C4-2B (cell line): ENCODE measurements around the gene JTB.
A peak's percentile ranks its signal among the peaks of the same experiment; 100 is the strongest.

Source experiments
- H3K27ac ChIP-seq: fragments of 450-650 bp; 2 replicates; pipeline ENCODE4 v1.5.1; 2017
- CTCF ChIP-seq: fragments of 450-650 bp; conservative IDR thresholded peaks from 2 replicates; pipeline ENCODE4 v1.5.1; 2017; ENCODE audit warnings: mild to moderate bottlenecking
- ZFX ChIP-seq: fragments of 450-650 bp; IDR thresholded peaks from 2 replicates; pipeline ENCODE4 v1.6.1; 2017

JTB gene

GRCh38 chr1:153958111-153958960, 19.1 kb downstream of the JTB start, which contains the start of gene CRTC2:
CRTC2 (minus strand) TSS chr1:153958612; CDS start chr1:153958497, 115 bp downstream.
- TF ChIP-seq ZFX (peak; percentile 90), CTCF (no peak)
- peak within 1 kb of the TSS; percentile 83 for H3K27ac ChIP-seq

GRCh38 chr1:153957744-153958110, 19.7 kb downstream of the JTB start:
- peak overlapping the region; percentile 83 for H3K27ac ChIP-seq
- TF ChIP-seq ZFX: no peak
- no peak for TF ChIP-seq CTCF

- H3K27ac ChIP-seq: peak overlapping the region; percentile 83
- TF ChIP-seq CTCF: no peak
- TF ChIP-seq ZFX: no peak
Observed at GRCh38 chr1:153956997-153957715, 20.3 kb downstream of the JTB start.

- TF ChIP-seq ZFX (no peak), CTCF (no peak)
Observed at GRCh38 chr1:153954826-153955225, 22.6 kb downstream of the JTB start.

GRCh38 chr1:153953859-153954365, 23.6 kb downstream of the JTB start:
- no peak overlapping the region for H3K27ac ChIP-seq
- TF ChIP-seq CTCF (no peak), ZFX (no peak)

More at GRCh38 chr1:153954826-153955225, 22.6 kb downstream of the JTB start:
- H3K27ac ChIP-seq: no peak overlapping the region

- H3K27ac ChIP-seq: no peak overlapping the region
- TF ChIP-seq ZFX (no peak), CTCF (no peak)
Observed at GRCh38 chr1:153951801-153952200, 25.7 kb downstream of the JTB start.

DNA sequence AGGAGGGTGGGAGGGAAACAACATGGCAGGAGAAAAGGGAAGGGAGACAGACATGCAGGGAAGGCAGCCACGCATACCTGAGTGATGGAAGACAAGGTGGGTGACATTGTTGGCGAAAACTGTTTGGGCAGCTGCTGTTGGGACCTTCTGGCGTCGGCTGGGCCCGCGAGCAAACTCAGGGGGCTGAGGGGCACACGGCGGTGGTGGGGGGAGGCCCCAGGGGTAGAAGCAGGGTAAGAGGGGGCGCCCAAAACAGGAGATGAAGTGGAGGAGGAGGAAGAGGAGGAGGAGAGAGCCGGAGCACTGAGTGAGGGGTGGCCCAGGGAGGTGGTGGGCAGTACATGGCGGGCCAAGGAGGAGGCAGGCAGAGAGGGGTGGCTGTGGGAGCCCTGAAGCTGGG, 26.3 kb downstream of the JTB start:
- TF ChIP-seq ZFX: no peak
- no peak for TF ChIP-seq CTCF
- H3K27ac ChIP-seq: no peak overlapping the region
